Measurements from ENCODE around the gene SEMA6A.

The SEMA6A gene

DNA sequence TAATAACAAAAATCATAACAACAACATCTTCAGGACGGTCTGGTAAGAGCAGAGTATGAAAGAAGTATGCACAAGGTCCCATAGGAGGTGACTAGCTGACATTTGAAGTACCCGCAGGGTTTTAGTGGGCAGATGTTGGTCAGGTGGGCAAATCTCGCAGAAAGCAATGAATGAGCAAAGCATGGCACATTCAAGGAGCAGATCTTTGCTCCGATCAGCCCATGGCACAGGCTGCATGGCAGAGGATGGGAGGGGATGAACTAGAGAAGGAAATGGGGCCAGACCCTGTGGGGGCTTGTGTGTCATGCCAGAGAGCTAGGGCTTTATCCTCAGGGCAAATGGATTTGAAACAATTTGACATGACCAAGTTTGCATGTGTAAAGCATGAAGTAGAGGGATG is 90.0 kb downstream of the SEMA6A start:
- H4K91ac ChIP-seq (ENCODE audit: low read length): no peak overlapping the region
- WGBS: 96% methylated on average over 4 of the region's 4 CpGs
- no peak for DNase-seq
- H3K36me3 ChIP-seq (ENCODE audit: control insufficient read depth in 1 of 2, insufficient read depth in 2 of 2, low read depth in 1 of 2, low read length in 2 of 2): peaks cover 0 to 2% of the 10 kb centered on the region in 2 experiments
- no peak overlapping the region for H3K4me3 ChIP-seq (ENCODE audit: insufficient read depth in 1 of 2, low read depth in 1 of 2, low read length in 2 of 2)
- H2BK5ac ChIP-seq (ENCODE audit: low read depth, low read length, poor library complexity, severe bottlenecking): no peak overlapping the region
- no peak overlapping the region for H3K4me2 ChIP-seq (ENCODE audit: low read length, poor library complexity, severe bottlenecking)
- no peaks in the 10 kb centered on the region for H3K9me3 ChIP-seq (ENCODE audit: control insufficient read depth, low read length)
- no peaks in the 10 kb centered on the region for H3K27me3 ChIP-seq (ENCODE audit: control insufficient read depth in 1 of 2, insufficient read depth in 1 of 2, low read length in 2 of 2)
- no peak overlapping the region for H3K9ac ChIP-seq (ENCODE audit: low read length)
- H3K4ac ChIP-seq (ENCODE audit: low read depth in 1 of 2, low read length in 2 of 2): no peak overlapping the region
- no peak overlapping the region for H3K27ac ChIP-seq (ENCODE audit: low read length, poor library complexity, severe bottlenecking)
- H3K79me1 ChIP-seq (replicated peaks; ENCODE audit: low read length, poor library complexity, severe bottlenecking): no peaks in the 10 kb centered on the region
- no peak overlapping the region for H3K18ac ChIP-seq (ENCODE audit: low read depth in 1 of 2, low read length in 2 of 2)
- no peak overlapping the region for H2AFZ ChIP-seq (ENCODE audit: low read depth, low read length)
- no peak overlapping the region for H2BK15ac ChIP-seq (ENCODE audit: low read depth, poor library complexity, severe bottlenecking)
- H2BK120ac ChIP-seq (ENCODE audit: low read depth, low read length): no peak overlapping the region
- no peak overlapping the region for H2BK12ac ChIP-seq (ENCODE audit: low read length in 2 of 2)
- no peak overlapping the region for H3K14ac ChIP-seq (ENCODE audit: low read length in 2 of 2)
- no peak overlapping the region for H2AK5ac ChIP-seq (ENCODE audit: low read length, severe bottlenecking)
- peak overlapping the region in 1 of 2 experiments; percentile 17 for H3K23ac ChIP-seq (ENCODE audit: low read length in 2 of 2)
- H4K8ac ChIP-seq (ENCODE audit: low read length): no peak overlapping the region
- no peaks in the 10 kb centered on the region for H3K4me1 ChIP-seq (ENCODE audit: control insufficient read depth, insufficient read depth, low read depth, low read length)

DNA sequence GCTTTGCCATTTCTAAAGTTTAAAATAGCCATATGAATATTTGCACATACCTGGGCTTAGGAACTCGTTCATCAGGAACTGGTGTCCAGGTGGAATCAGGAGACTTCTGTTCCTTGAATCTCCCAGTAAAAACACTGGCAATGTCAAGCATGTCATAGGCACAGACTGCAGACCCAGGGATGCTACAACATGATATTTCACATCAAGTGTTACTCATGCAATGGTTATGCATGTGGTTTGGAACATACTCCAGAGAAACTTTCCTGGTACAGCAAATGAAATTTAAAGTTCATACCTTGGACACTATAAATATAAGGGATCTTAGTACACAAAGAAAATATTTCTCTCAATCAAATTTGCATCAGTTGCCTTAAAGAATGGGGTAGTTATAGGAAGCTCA is 92.2 kb downstream of the SEMA6A start:
- Histone ChIP-seq H2BK120ac (ENCODE audit: low read depth, low read length) (no peak overlapping the region), H3K27ac (ENCODE audit: low read length, poor library complexity, severe bottlenecking) (no peak overlapping the region), H3K36me3 (ENCODE audit: control insufficient read depth in 1 of 2, insufficient read depth in 2 of 2, low read depth in 1 of 2, low read length in 2 of 2) (peaks cover 0 to 8% of the 10 kb centered on the region in 2 experiments), H3K18ac (ENCODE audit: low read depth in 1 of 2, low read length in 2 of 2) (no peak overlapping the region), H3K14ac (ENCODE audit: low read length in 2 of 2) (no peak overlapping the region), H2BK12ac (ENCODE audit: low read length in 2 of 2) (no peak overlapping the region), H2AK5ac (ENCODE audit: low read length, severe bottlenecking) (no peak overlapping the region), H3K9me3 (ENCODE audit: control insufficient read depth, low read length) (peaks cover 6% of the 10 kb centered on the region), H4K91ac (ENCODE audit: low read length) (no peak overlapping the region), H3K4me3 (ENCODE audit: insufficient read depth in 1 of 2, low read depth in 1 of 2, low read length in 2 of 2) (no peak overlapping the region), H3K9ac (ENCODE audit: low read length) (no peak overlapping the region), H2BK5ac (ENCODE audit: low read depth, low read length, poor library complexity, severe bottlenecking) (no peak overlapping the region), H3K4me1 (ENCODE audit: control insufficient read depth, insufficient read depth, low read depth, low read length) (no peaks in the 10 kb centered on the region), H3K79me1 (replicated peaks; ENCODE audit: low read length, poor library complexity, severe bottlenecking) (no peaks in the 10 kb centered on the region), H3K4me2 (ENCODE audit: low read length, poor library complexity, severe bottlenecking) (no peak overlapping the region), H3K23ac (ENCODE audit: low read length in 2 of 2) (no peak overlapping the region), H2AFZ (ENCODE audit: low read depth, low read length) (no peak overlapping the region), H2BK15ac (ENCODE audit: low read depth, poor library complexity, severe bottlenecking) (no peak overlapping the region), H3K27me3 (ENCODE audit: control insufficient read depth in 1 of 2, insufficient read depth in 1 of 2, low read length in 2 of 2) (no peaks in the 10 kb centered on the region), H4K8ac (ENCODE audit: low read length) (no peak overlapping the region), H3K4ac (ENCODE audit: low read depth in 1 of 2, low read length in 2 of 2) (no peak overlapping the region)
- DNase-seq: peak; percentile 19
- WGBS: 88% methylated on average over 1 of the region's 1 CpG

GRCh38 chr5:116480894-116481510 is 93.6 kb downstream of the SEMA6A start:
- H2BK120ac ChIP-seq (ENCODE audit: low read depth, low read length): no peak overlapping the region
- H2BK12ac ChIP-seq (ENCODE audit: low read length in 2 of 2): no peak overlapping the region
- H3K18ac ChIP-seq (ENCODE audit: low read depth in 1 of 2, low read length in 2 of 2): no peak overlapping the region
- H3K79me1 ChIP-seq (replicated peaks; ENCODE audit: low read length, poor library complexity, severe bottlenecking): no peaks in the 10 kb centered on the region
- H3K27ac ChIP-seq (ENCODE audit: low read length, poor library complexity, severe bottlenecking): no peak overlapping the region
- 97% methylated on average over 2 of the region's 5 CpGs for WGBS
- no peak overlapping the region for H2BK5ac ChIP-seq (ENCODE audit: low read depth, low read length, poor library complexity, severe bottlenecking)
- no peaks in the 10 kb centered on the region for H3K4me1 ChIP-seq (ENCODE audit: control insufficient read depth, insufficient read depth, low read depth, low read length)
- no peak overlapping the region for H3K4me2 ChIP-seq (ENCODE audit: low read length, poor library complexity, severe bottlenecking)
- no peak overlapping the region for H2AK5ac ChIP-seq (ENCODE audit: low read length, severe bottlenecking)
- no peak overlapping the region for H4K8ac ChIP-seq (ENCODE audit: low read length)
- H3K4me3 ChIP-seq (ENCODE audit: insufficient read depth in 1 of 2, low read depth in 1 of 2, low read length in 2 of 2): no peak overlapping the region
- H4K91ac ChIP-seq (ENCODE audit: low read length): no peak overlapping the region
- DNase-seq: peak; percentile 6
- no peaks in the 10 kb centered on the region for H3K27me3 ChIP-seq (ENCODE audit: control insufficient read depth in 1 of 2, insufficient read depth in 1 of 2, low read length in 2 of 2)
- H3K14ac ChIP-seq (ENCODE audit: low read length in 2 of 2): no peak overlapping the region
- H3K23ac ChIP-seq (ENCODE audit: low read length in 2 of 2): no peak overlapping the region
- no peak overlapping the region for H2BK15ac ChIP-seq (ENCODE audit: low read depth, poor library complexity, severe bottlenecking)
- H3K9me3 ChIP-seq (ENCODE audit: control insufficient read depth, low read length): peaks cover 16% of the 10 kb centered on the region
- H3K9ac ChIP-seq (ENCODE audit: low read length): no peak overlapping the region
- H2AFZ ChIP-seq (ENCODE audit: low read depth, low read length): no peak overlapping the region
- peaks cover 0 to 8% of the 10 kb centered on the region in 2 experiments for H3K36me3 ChIP-seq (ENCODE audit: control insufficient read depth in 1 of 2, insufficient read depth in 2 of 2, low read depth in 1 of 2, low read length in 2 of 2)
- no peak overlapping the region for H3K4ac ChIP-seq (ENCODE audit: low read depth in 1 of 2, low read length in 2 of 2)

GRCh38 chr5:116479776-116480675 is 94.6 kb downstream of the SEMA6A start:
- Histone ChIP-seq H2BK12ac (ENCODE audit: low read length in 2 of 2) (no peak overlapping the region), H3K27me3 (ENCODE audit: control insufficient read depth in 1 of 2, insufficient read depth in 1 of 2, low read length in 2 of 2) (no peaks in the 10 kb centered on the region), H3K14ac (ENCODE audit: low read length in 2 of 2) (no peak overlapping the region), H3K36me3 (ENCODE audit: control insufficient read depth in 1 of 2, insufficient read depth in 2 of 2, low read depth in 1 of 2, low read length in 2 of 2) (peaks cover 0 to 8% of the 10 kb centered on the region in 2 experiments), H4K91ac (ENCODE audit: low read length) (no peak overlapping the region), H3K9ac (ENCODE audit: low read length) (no peak overlapping the region), H3K4me1 (ENCODE audit: control insufficient read depth, insufficient read depth, low read depth, low read length) (no peaks in the 10 kb centered on the region), H3K4me2 (ENCODE audit: low read length, poor library complexity, severe bottlenecking) (no peak overlapping the region), H2BK120ac (ENCODE audit: low read depth, low read length) (no peak overlapping the region), H2BK15ac (ENCODE audit: low read depth, poor library complexity, severe bottlenecking) (no peak overlapping the region), H4K8ac (ENCODE audit: low read length) (no peak overlapping the region), H3K27ac (ENCODE audit: low read length, poor library complexity, severe bottlenecking) (no peak overlapping the region), H3K9me3 (ENCODE audit: control insufficient read depth, low read length) (peaks cover 24% of the 10 kb centered on the region), H2BK5ac (ENCODE audit: low read depth, low read length, poor library complexity, severe bottlenecking) (no peak overlapping the region), H3K18ac (ENCODE audit: low read depth in 1 of 2, low read length in 2 of 2) (no peak overlapping the region), H3K4ac (ENCODE audit: low read depth in 1 of 2, low read length in 2 of 2) (no peak overlapping the region), H2AK5ac (ENCODE audit: low read length, severe bottlenecking) (no peak overlapping the region), H3K23ac (ENCODE audit: low read length in 2 of 2) (no peak overlapping the region), H3K4me3 (ENCODE audit: insufficient read depth in 1 of 2, low read depth in 1 of 2, low read length in 2 of 2) (no peak overlapping the region), H2AFZ (ENCODE audit: low read depth, low read length) (no peak overlapping the region), H3K79me1 (replicated peaks; ENCODE audit: low read length, poor library complexity, severe bottlenecking) (no peaks in the 10 kb centered on the region)
- no peak for DNase-seq
- 97% methylated on average over 6 of the region's 7 CpGs for WGBS
